GM23248 (cell line): ENCODE data around the gene TNFRSF1B. TPM values are rescaled to one million over a fixed set of nuclear protein-coding genes. Genes with fewer than 3 reads are reported as not detected.

ENCODE experiments used
- DNase-seq: peaks from one replicate; pipeline ENCODE4 v3.0.0-alpha.2; 2015
- H2AFZ ChIP-seq: fragments of 200-600 bp; sonication (generic); 2 replicates; pipeline ENCODE4 v1.6.1; 2016; ENCODE audit warnings: antibody characterized with exemption
- H3F3A ChIP-seq: fragments of 200-600 bp; sonication (generic); 2 replicates; pipeline ENCODE4 v1.6.1; 2016; ENCODE audit warnings: mild to moderate bottlenecking, antibody characterized with exemption, mixed run types; ENCODE audit not compliant: insufficient read depth
- H3K27ac ChIP-seq: fragments of 200-600 bp; sonication (generic); 2 replicates; pipeline ENCODE4 v1.5.1; 2016; ENCODE audit warnings: mild to moderate bottlenecking
- H3K27me3 ChIP-seq: fragments of 200-600 bp; sonication (generic); replicated peaks from 2 replicates; pipeline ENCODE4 v1.6.1; 2016; ENCODE audit warnings: mild to moderate bottlenecking; ENCODE audit not compliant: insufficient read depth
- H3K36me3 ChIP-seq: fragments of 200-600 bp; sonication (generic); 2 replicates; pipeline ENCODE4 v1.6.1; 2016; ENCODE audit warnings: low read depth, mild to moderate bottlenecking
- H3K4me1 ChIP-seq: fragments of 200-600 bp; sonication (generic); 2 replicates; pipeline ENCODE4 v1.6.1; 2016; ENCODE audit warnings: mild to moderate bottlenecking; ENCODE audit not compliant: insufficient read depth
- H3K4me2 ChIP-seq: fragments of 200-600 bp; sonication (generic); one replicate; pipeline ENCODE4 v1.6.1; 2016; ENCODE audit warnings: mild to moderate bottlenecking; ENCODE audit not compliant: unreplicated experiment
- H3K4me3 ChIP-seq: fragments of 200-600 bp; sonication (generic); 2 replicates; pipeline ENCODE4 v1.5.1; 2016; ENCODE audit warnings: mild to moderate bottlenecking
- H3K79me2 ChIP-seq: fragments of 200-600 bp; sonication (generic); 2 replicates; pipeline ENCODE4 v1.6.1; 2016; ENCODE audit warnings: mild to moderate bottlenecking; ENCODE audit not compliant: insufficient read depth
- H3K9ac ChIP-seq: fragments of 200-600 bp; sonication (generic); 2 replicates; pipeline ENCODE4 v1.6.1; 2016; ENCODE audit warnings: mild to moderate bottlenecking
- H3K9me2 ChIP-seq: fragments of 200-600 bp; sonication (generic); 2 replicates; pipeline ENCODE4 v1.6.1; 2016; ENCODE audit warnings: mixed run types, mild to moderate bottlenecking, moderate library complexity; ENCODE audit not compliant: insufficient read depth
- H3K9me3 ChIP-seq: fragments of 200-600 bp; sonication (generic); one replicate; pipeline ENCODE4 v1.6.1; 2017; ENCODE audit warnings: low read depth
- H4K20me1 ChIP-seq: fragments of 200-600 bp; sonication (generic); 2 replicates; pipeline ENCODE4 v1.6.0; 2016; ENCODE audit not compliant: insufficient read depth
- EZH2 ChIP-seq: fragments of 200-600 bp; sonication (generic); IDR thresholded peaks from 2 replicates; pipeline ENCODE4 v1.6.1; 2018; ENCODE audit warnings: antibody characterized with exemption, mild to moderate bottlenecking; ENCODE audit not compliant: insufficient read depth, poor library complexity, severe bottlenecking
- EZH2phosphoT487 ChIP-seq: fragments of 200-600 bp; sonication (generic); IDR thresholded peaks from 2 replicates; pipeline ENCODE4 v1.6.1; 2018; ENCODE audit warnings: antibody characterized with exemption, moderate library complexity, mild to moderate bottlenecking, low read depth; ENCODE audit not compliant: insufficient read depth
- WGBS, 2 experiments: methylation state at CpG; one replicate each; pipeline ENCODE4 v1.1.6; 2015 to 2017; ENCODE audit warnings: low lambda C conversion rate in 2 of 2, low coverage in 1 of 2; ENCODE audit errors: missing lambda C conversion rate in 2 of 2; 5-methylcytosine and 5-hydroxymethylcytosine counted together
- in situ Hi-C: fragments of 300-500 bp; cut with MboI; formaldehyde crosslinking; loops from 2 replicates; pipeline ENCODE4 v1.15.0; 2020
- polyA plus RNA-seq: library from polyadenylated mRNA; unstranded; fragments of >200 nt; fragmentation: Nextera tagmentation; extraction: Ambion mirVana; gene quantifications from 2 replicates; pipeline ENCODE4 v1.2.1, GENCODE V29; 2016
- total RNA-seq: library from RNA; depleted of rRNA; stranded (reverse); fragments of >200 nt; shearing (Covaris generic); gene quantifications from 2 replicates; pipeline ENCODE4 v1.2.3, GENCODE V29; 2014

Gene TNFRSF1B
- total and polyA plus RNA-seq, 2 experiments from 2014 or later, result 1.1 to 2.9 TPM

GRCh38 chr1:12196641-12197482, 30.1 kb downstream of the TNFRSF1B start:
- DNase-seq, result no peak
- Histone ChIP-seq H3K4me1 (no peaks in the 10 kb centered on the region), H2AFZ (no peak overlapping the region), H4K20me1 (no peaks in the 10 kb centered on the region), H3K9ac (no peak overlapping the region), H3K4me3 (no peak overlapping the region), H3K9me2 (no peaks in the 10 kb centered on the region), H3K27ac (no peak overlapping the region), H3F3A (no peaks in the 10 kb centered on the region), H3K9me3 (no peaks in the 10 kb centered on the region), H3K27me3 (no peaks in the 10 kb centered on the region), H3K36me3 (no peaks in the 10 kb centered on the region), H3K79me2 (no peaks in the 10 kb centered on the region), H3K4me2 (no peak overlapping the region)
- no peak for TF ChIP-seq EZH2phosphoT487
- 87 to 90% methylated on average over 18 to 20 of the region's 20 CpGs for WGBS, 2 experiments
- in situ Hi-C loops, result no loop called here

GRCh38 chr1:12197483-12197880, 30.7 kb downstream of the TNFRSF1B start:
- H3K4me3 ChIP-seq, result no peak overlapping the region
- H3F3A ChIP-seq, result no peaks in the 10 kb centered on the region
- no peaks in the 10 kb centered on the region for H3K27me3 ChIP-seq
- no peak for DNase-seq
- no peaks in the 10 kb centered on the region for H3K4me1 ChIP-seq
- H3K9ac ChIP-seq, result no peak overlapping the region
- no peaks in the 10 kb centered on the region for H3K36me3 ChIP-seq
- no peak overlapping the region for H3K4me2 ChIP-seq
- H3K9me3 ChIP-seq, result no peaks in the 10 kb centered on the region
- no peak overlapping the region for H3K27ac ChIP-seq
- no peaks in the 10 kb centered on the region for H3K9me2 ChIP-seq
- in situ Hi-C loops, result no loop called here
- WGBS, 2 experiments, result 88 to 89% methylated on average over 7 of the region's 7 CpGs
- no peak overlapping the region for H2AFZ ChIP-seq
- no peaks in the 10 kb centered on the region for H3K79me2 ChIP-seq
- TF ChIP-seq EZH2 (no peak), EZH2phosphoT487 (no peak)
- no peaks in the 10 kb centered on the region for H4K20me1 ChIP-seq

DNA sequence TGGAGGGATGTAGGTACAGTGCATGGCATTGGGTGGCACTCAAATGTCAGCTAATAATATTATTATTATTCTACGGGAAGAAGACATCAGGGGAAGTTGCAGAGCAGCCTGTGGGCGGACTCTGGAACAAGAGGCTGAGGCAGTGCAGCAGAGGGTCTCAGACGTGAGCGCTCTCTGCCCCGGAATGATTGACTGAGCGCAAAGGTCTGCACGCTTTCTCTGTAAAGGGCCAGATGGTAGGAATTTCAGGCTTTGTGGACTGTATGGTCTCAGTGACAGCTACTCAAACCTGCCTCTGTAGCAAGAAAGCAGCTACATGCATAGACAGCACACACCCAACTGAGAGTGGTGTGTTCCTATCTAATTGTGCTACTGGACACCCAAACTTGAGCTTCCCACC, 33.4 kb downstream of the TNFRSF1B start:
- Histone ChIP-seq H3K4me3 (no peak overlapping the region), H2AFZ (no peak overlapping the region), H3K9ac (no peak overlapping the region), H3K79me2 (no peaks in the 10 kb centered on the region), H3K27ac (no peak overlapping the region), H3F3A (no peaks in the 10 kb centered on the region), H3K4me1 (no peaks in the 10 kb centered on the region), H3K36me3 (no peaks in the 10 kb centered on the region), H3K9me3 (no peaks in the 10 kb centered on the region), H3K4me2 (no peak overlapping the region), H4K20me1 (no peaks in the 10 kb centered on the region), H3K27me3 (no peaks in the 10 kb centered on the region), H3K9me2 (no peaks in the 10 kb centered on the region)
- no peak for TF ChIP-seq EZH2
- TF ChIP-seq EZH2phosphoT487, result no peak
- in situ Hi-C loops, result no loop called here
- 91 to 93% methylated on average over 7 of the region's 7 CpGs for WGBS, 2 experiments
- DNase-seq, result no peak

DNA sequence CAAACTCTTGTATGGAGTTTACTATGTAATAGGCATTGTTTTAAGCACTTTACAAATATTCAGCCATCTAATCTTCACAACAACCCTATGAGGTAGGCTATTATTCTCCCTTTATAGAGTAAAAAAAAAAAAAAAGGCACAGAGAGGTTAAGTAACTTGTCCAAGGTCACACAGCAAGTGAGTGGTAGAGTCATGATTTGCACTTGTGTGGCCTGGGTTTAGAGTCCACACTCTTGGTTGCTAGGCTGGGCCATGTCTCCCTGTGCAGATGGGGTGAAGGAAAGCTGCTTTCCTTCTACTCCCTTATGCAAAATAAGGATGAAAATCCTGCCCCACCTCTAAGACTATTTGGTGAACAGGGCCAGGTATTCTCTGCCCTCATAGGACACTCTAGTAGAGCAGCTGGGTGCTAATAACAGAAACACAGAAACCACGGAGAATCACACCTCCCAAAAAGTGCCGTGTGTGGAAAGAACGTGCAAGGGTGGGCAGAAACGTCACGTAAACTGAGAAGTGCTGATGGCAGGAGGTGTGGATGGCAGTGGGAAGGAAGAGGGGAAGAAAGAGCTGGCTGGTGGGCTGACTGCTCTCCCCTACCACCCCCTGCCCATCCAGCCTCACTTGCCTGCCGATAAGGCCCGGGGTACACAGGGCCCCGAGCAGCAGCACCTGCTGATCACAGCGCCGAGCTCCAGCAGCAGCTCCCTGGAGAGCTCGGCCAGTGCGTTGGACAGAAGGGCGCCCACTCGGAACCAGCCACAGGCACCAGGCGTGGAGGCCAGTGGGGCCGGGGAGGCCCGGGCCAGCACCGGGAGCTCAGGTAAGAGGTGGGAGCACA, 34.8 kb downstream of the TNFRSF1B start:
- in situ Hi-C loops, result no loop called here
- Histone ChIP-seq H4K20me1 (no peaks in the 10 kb centered on the region), H3F3A (no peaks in the 10 kb centered on the region), H3K4me2 (no peak overlapping the region), H3K9ac (no peak overlapping the region), H3K36me3 (no peaks in the 10 kb centered on the region), H3K4me3 (no peak overlapping the region), H3K9me3 (no peaks in the 10 kb centered on the region), H3K79me2 (no peaks in the 10 kb centered on the region), H2AFZ (no peak overlapping the region), H3K9me2 (no peaks in the 10 kb centered on the region), H3K4me1 (no peaks in the 10 kb centered on the region), H3K27ac (no peak overlapping the region), H3K27me3 (no peaks in the 10 kb centered on the region)
- no peak for DNase-seq
- no peak for TF ChIP-seq EZH2phosphoT487
- TF ChIP-seq EZH2, result no peak
- 93 to 95% methylated on average over 17 to 18 of the region's 18 CpGs for WGBS, 2 experiments
